ENCODE results near the gene CAPN1. TPM values are rescaled to one million over a fixed set of nuclear protein-coding genes. Genes with fewer than 3 reads are reported as not detected.
"Not testable (repeated sequence)": the region's sequence is repeated elsewhere in the genome, so short reads cannot be mapped to it uniquely, and the experiment has no call there.

Gene CAPN1
- total RNA-seq, 1 donor from 2014 or later: 235 TPM

DNA sequence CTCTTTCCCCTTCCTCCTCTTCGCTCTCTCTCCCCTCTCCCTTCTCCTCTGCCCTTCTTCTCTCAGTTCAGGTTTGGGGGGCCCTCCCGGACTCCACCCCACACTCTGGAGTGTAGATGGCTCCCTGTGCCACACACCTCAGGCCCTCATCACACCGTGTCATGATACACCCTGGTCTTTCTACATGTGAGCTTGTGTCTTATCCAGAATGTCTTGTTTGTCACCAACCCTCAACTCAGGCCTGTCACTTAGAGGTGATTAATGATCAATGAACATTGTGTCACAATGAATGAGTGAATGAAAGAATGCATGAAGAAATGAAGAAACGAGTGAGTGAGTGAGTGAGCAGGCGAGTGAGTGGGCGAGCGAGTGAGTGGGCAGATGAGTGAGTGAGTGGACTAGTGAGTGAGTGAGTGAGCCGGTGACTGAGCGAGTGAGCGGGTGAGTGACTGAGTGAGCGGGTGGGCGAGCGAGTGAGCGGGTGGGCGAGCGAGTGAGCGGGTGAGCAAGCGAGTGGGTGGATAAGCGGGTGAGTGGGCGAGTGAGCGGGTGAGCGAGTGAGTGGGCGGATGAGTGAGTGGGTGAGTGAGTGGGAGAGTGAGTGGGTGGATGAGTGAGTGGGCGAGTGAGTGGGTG lies 33.8 kb downstream of the CAPN1 start:
- no peak for DNase-seq (ENCODE audit: extremely low read depth, low read depth, low spot score)

DNA sequence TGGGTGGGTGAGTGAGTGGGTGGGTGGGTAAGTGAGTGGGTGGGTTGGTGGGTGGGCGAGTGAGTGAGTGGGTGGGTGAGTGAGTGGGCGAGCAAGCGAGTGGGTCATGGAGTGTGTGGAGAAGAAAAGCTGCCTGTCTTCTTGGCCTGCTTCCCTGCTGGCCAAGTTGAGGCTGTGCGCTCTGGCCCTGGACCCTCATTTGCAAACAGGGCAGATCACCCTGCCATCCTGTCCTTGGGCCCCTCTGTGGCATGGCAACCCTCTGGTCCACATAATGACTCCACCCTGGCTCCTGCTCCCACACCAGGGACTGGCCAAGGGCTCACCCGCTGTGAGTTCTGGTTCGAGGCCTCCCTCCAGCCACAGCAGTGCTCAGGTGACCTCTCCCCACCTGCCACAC lies 35.1 kb downstream of the CAPN1 start:
- no peak for DNase-seq (ENCODE audit: extremely low read depth, low read depth, low spot score)

DNA sequence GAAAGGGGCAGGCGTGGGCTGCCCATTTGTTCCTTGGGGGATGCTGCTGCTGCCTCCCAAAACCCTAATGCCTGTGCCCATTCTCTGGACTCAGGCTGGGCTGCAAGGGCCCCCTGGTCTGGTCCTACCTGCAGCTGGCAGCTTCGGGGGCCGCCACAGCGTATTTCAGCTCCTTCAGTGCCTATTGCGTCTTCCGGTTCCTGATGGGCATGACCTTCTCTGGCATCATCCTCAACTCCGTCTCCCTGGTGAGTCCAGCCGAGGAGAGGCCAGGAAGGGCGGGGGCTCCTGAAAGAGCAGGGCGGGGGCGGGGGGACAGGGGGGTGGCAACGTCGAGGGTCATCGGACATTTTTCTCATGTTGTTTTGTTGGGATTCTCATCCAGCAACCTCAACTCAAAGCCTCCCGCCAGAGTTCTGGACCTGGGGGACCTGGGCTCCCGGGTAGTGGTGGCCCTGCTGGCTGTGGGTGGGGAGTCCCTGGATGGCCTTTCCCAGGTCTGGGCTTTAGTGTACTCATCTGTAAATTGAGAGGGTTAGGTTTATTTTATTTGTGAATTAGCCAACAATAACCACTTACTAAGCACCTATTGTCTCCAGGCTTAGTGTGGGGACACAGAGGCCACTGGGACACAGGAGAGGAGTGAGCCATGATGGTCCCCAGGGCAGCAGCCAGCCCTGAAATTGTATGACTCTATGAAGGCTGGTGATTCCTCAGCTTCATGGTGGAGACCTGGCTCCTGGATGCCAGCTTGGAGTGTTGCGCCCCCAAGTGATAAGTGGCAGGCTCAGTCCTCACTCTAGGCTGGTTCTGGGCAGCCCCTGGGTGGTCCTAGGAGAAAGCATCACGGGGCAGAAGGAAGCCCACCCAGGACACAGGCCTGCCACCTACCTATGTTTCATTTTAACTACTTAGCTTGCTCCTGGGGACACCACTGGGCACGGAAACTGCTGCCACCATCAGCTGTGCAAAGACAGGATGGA lies 36.0 kb downstream of the CAPN1 start:
- DNase-seq (ENCODE audit: extremely low read depth, low read depth, low spot score): no peak

DNA sequence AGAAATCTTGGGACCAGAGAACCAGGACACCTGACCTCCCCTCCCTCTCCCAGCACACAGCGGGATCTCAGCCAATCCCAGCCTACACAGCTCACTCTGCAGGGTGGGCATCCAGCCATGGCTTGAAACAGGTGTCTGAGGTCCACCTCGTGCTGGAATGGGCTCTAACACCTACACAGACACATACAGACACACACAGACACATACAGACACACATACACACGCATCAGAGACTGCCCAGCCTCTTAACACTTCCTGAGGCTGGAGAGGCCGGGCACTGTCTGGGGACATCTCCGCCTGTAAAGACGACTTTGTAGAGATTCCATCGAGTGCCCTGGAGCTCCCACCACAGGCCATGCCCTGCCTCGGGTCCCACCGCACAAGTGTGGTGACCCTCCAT lies 36.7 kb downstream of the CAPN1 start:
- no peak for DNase-seq (ENCODE audit: extremely low read depth, low read depth, low spot score)

DNA sequence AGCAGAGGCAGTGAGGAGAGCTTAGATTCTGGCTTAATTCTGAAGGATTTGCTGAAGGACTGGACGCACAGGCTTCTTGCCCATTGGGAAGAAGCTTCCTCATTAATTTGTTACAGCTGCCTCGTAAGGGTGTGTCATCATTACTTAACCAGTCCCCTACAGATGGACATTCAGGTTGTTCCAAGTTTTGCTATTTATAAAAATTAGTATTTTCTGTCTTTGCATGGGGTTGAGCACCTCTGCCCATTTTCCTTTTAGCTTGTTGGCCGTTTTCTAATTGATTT lies 38.1 kb downstream of the CAPN1 start:
- DNase-seq (ENCODE audit: extremely low read depth, low read depth, low spot score): no peak

DNA sequence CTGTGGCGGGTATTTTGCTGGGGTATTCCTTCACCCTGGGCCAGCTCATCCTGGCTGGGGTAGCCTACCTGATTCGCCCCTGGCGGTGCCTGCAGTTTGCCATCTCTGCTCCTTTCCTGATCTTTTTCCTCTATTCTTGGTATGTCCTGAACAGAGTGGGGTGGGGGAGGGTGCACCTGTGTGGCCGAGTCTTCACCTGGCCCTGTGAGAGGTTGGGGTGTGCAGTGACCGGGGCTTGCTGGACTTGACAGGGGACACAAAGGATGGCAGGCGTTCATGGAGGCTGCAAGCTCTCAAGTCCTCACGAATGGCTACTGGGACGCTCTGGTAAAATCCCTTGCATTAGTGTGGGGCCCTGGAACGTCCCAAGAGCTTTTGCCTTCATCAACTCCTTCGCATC lies 39.3 kb downstream of the CAPN1 start:
- no peak for DNase-seq (ENCODE audit: extremely low read depth, low read depth, low spot score)

DNA sequence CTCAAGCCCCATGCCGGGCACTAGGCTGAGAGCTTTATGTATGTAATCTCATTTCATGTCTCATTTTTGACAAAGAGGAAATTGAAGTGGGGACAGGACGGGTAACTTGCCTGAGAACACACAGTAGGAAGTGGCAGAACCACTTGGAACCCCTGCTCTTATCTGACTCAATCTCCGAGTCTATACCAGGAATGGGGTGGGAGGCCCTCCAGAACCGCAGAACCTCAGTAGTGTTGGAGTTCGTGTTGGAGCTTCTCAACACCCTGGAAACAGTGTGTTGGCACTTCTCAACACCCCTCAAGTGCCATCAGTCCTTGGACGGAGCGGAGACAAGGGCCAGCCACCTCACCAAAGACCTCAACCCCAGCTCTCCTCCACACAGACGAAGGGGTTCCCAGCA lies 41.3 kb downstream of the CAPN1 start:
- DNase-seq (ENCODE audit: extremely low read depth, low read depth, low spot score): no peak

DNA sequence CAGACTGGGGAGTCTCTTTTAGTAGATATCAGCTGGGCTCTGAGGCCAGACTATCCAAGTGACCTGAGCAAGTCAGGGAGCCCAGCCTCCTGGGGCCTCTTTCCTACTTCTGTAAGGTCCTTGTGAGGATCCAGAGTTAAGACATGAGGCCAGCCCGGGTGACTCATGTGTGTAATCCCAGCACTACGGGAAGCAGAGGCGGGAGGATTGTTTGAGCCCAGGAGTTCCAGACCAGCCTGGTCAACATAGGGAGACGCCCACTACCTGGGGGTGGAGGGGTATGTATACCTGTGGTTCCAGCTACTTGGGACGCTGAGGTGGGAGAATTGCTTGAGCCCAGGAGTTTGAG lies 43.2 kb downstream of the CAPN1 start:
- DNase-seq (ENCODE audit: extremely low read depth, low read depth, low spot score): no peak

DNA sequence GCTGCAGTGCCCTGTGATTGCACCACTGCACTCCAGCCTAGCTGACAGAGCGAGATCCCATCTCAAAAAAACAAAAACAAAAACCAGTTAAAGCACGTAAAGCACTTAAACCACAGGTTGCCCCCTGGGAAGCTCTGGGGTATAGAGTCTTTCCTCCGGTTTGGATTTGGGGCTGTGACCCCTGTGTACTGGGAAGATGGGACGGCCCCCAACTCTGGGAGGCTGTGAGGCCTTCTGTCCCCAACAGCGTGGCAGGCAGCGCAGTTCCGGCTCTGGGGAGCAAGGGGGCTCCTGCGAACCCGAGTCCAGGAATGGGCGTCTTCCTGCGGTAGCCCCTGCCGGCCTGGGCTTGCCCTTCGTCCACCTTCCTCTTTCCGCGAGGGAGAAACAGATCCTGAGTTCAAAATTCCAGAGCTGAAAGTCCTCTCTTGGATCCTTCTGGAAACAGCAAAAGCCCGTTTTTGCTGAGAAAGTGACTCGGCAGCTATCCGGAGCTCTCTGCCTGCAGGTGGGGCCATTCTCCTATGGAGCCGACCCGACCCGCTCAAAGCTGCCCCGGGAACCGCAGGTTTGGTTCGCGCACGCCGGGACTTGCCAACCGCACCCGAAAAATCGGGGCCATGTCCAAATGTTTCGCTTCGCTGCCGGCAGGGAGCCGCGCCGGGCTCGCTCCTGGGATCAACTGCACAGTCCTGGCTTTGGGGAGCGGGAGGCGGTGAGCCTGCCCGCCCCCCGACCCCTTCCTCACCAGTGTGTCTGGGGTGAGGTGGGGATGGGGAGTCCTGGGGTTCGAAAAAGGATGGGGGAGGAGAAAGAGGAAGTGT lies 43.8 kb downstream of the CAPN1 start:
- no peak for DNase-seq (ENCODE audit: extremely low read depth, low read depth, low spot score)

DNA sequence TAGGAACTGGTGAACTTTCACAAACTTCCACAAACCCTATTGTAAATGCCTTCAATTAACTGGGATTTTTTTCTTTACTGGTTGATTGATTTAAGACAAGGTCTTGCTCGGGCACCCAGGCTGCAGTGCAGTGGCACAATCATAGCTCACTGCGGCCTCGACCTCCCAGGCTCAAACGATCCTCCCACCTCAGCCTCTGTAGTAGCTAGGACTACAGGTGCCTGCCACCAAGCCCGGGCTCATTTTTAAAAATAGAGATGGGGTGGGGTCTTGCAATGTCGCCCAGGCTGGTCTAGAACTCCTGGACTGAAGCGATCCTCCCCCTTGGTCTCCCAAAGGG lies 44.3 kb downstream of the CAPN1 start:
- DNase-seq (ENCODE audit: extremely low read depth, low read depth, low spot score): no peak

DNA sequence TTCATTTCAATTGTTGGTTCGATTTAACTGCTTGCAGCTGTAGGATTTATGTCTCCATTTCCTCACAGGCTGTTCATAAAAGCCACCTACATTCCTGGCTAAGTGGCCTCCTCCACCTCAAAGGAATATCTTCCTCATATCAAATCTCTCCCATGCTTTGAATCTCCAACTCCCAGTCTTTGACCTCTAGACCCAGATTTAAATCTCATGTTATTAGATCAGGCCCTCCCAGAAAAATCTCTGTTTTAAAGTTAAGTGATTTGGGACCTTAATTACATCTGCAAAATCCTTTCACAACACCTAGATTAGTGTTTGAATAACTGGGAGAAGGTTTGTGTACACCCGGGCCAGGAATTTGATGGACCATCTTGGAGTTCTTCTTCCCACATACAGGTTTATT lies 46.2 kb downstream of the CAPN1 start:
- no peak for DNase-seq (ENCODE audit: extremely low read depth, low read depth, low spot score)

DNA sequence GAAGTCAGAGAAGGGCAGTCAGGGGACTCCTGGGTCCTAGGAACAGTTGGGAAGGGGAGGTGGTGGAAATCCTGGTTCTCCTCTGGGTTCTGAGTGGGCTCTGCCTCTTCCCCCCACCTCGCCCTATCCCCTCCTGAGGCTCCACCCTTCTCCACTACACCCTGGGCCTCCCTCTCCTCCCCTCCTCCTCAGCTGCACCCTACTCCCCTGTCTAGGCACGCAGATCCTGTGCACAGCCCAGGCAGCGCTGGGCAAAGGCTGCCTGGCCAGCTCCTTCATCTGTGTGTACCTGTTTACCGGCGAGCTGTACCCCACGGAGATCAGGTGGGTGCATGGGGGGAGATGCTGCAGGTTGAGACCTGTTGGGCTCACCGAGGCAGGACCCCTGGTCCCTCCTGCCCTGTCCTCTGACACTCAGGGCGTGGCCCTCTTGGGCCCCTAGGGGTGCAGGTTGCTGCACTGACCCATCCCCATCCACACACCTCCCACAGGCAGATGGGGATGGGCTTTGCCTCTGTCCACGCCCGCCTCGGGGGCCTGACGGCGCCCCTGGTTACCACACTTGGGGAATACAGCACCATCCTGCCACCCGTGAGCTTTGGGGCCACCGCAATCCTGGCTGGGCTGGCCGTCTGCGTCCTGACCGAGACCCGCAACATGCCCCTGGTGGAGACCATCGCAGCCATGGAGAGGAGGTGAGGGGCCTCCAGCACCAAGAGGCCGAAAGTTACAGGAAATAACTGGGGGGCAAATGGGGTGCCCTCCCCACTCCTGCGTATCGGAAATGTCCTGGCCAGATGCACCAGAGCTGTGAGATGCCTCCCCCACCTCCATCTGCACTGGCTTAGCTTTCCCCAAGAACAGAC lies 54.7 kb downstream of the CAPN1 start:
- DNase-seq (ENCODE audit: extremely low read depth, low read depth, low spot score): no peak

DNA sequence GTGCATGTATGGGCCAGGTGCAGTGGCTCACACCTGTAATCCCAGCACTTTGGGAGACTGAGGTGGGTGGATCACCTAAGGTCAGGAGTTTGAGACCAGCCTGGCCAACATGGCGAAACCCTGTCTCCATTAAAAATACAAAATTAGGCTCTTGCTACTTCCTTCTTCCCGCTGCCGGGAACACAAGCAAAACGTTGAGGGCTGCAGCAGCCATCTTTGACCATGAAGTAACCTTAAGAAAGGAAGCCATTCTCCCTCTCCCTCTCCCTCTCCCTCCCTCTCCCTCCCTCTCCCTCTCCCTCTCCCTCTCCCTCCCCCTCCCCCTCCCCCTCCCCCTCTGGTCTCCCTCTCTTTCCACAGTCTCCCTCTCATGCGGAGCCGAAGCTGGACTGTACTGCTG lies 56.6 kb downstream of the CAPN1 start:
- DNase-seq (ENCODE audit: extremely low read depth, low read depth, low spot score): not testable (repeated sequence)

DNA sequence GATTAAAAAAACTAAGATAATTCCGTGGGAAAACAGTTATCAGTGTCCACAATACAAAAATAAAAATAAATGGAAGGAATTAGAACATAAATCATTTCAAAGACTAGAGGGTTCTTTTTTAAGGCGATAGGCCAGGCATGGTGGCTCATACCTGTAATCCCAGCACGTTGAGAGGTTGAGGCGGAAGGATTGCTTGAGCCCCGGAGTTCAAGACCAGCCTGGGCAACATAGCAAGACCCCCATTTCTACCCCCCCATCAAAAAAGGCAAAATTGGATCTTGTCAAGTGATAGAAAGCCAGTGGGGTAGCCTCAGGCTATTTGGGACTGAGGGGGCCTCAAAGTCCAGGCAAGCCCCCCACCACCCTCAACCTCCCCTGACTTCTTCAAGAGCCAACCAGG lies 59.4 kb downstream of the CAPN1 start:
- DNase-seq (ENCODE audit: extremely low read depth, low read depth, low spot score): no peak

DNA sequence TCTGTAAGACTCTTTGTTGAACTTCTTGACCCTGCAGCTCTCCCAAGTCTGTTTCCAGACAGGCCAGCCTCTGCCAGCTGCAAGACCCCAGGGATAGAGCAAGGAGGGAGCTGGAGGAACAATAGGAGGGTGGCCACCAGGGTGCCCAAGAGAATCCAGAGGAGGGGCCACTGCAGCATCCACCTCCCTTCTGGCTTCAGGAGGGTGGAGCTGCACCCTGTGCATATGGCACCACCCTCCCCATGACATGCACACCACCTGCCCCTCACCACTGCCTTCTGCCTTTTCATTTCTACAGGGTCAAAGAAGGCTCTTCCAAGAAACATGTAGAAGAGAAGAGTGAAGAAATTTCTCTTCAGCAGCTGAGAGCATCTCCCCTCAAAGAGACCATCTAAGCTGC lies 60.0 kb downstream of the CAPN1 start:
- no peak for DNase-seq (ENCODE audit: extremely low read depth, low read depth, low spot score)

DNA sequence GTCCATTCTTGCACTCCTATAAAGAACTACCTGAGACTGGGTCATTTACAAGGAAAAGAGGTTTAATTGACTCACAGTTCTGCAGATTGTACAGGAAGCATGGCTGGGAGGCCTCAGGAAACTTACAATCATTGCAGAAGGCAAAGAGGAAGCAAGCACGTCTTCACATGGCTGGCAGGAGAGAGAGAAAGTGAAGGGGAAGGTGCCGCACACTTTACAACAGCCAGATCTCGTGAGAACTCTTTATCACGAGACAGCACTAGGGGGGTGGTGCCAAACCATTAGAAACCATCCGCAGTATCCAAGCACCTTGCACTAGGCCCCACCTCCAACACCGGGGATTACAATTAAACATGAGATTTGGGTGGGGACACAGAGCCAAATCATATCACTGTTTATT lies 60.7 kb downstream of the CAPN1 start:
- DNase-seq (ENCODE audit: extremely low read depth, low read depth, low spot score): no peak

DNA sequence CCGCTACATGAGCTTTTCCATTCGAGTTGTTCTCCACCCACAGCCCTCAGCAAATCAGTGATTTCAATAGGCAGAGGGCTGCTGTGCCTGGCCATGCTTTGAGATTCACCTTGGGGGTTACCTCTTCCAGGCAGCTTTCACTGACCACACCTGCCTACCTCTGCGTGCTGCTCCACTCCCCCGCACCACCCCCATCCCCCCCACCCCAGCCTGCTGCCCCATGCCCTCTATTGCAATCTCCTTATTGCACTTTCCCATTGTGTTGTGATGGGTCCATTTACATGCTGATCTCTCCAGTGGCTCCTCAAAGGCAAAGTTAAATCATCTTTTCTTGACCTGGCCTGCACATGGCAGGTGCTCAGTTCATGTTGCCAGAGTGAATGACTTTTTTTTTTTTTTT lies 62.1 kb downstream of the CAPN1 start:
- no peak for DNase-seq (ENCODE audit: extremely low read depth, low read depth, low spot score)

DNA sequence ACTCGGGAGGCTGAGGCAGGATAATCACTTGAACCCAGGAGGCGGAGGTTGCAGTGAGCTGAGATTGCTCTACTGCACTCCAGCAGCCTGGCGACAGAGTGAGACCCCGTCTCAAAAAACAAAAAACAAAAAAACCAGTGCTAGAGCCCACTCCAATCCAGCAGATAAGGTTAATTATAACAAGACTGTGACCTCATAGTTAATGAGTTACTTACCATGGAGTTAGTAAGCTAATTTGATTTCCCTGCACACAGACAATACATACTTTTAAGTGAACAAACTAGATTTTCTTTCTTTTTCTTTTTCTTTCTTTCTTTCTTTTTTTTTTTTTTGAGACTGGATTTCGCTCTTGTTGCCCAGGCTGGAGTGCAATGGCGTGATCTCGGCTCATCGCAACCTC lies 63.3 kb downstream of the CAPN1 start:
- DNase-seq (ENCODE audit: extremely low read depth, low read depth, low spot score): not testable (repeated sequence)

DNA sequence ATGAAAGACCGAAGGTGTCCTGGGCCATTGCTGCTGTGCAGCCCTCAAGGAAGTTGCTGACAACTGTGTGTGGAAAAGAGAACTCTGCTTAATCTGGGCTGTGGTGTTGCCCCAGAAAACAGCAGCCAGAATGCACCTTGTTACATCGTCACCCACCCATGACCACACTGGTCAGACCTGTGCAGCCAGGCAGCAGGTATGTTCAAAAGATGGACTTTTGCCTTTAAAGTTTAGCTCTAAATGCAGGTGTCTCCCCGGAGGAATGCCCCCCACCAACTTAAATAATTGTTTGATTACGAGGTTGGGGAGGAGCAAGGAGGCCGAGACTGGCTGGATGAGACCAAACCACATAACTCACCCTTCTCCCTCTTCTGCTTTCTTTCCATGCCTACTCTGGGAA lies 64.8 kb downstream of the CAPN1 start:
- no peak for DNase-seq (ENCODE audit: extremely low read depth, low read depth, low spot score)

DNA sequence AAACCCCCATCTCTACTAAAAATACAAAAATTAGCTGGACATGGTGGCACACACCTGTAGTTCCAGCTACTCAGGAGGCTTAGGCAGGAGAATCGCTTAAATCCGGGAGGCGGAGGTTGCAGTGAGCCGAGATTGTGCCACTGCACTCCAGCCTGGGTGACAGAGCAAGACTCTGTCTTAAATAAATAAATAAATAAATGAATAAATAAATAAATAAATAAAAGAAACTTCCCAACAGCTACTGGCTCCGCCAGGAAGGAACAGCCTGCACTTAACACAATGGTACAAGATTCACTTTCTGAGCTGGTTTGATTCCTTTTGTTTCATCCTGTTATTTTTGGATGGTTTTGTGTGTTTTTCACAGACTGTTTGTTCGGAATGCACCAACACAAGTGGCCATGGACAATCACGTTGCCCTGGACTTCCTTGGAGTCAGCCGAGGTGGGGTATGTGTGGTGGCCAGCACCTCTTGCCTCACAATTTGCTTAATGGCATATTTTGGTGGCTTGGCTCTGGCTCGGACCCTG lies 66.5 kb downstream of the CAPN1 start:
- not testable (repeated sequence) for DNase-seq (ENCODE audit: extremely low read depth, low read depth, low spot score)

DNA sequence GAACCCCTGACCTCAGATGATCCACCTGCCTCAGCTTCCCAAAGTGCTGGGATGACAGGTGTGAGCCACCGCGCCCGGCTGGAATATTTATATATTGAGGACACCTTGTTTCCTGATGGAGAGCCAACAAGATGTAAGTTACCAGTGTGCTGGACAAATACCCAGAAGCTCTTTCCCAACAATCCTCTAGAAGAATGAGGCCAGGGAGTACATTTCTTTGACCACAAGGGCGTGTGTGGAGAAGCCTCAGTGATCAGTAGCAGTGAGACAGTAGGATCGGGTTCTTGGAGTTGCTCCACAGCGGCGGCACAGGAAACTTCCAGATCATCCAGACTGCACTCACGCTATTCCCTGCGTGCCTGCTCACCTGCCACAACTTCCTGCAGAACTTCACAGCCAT lies 69.7 kb downstream of the CAPN1 start:
- no peak for DNase-seq (ENCODE audit: extremely low read depth, low read depth, low spot score)

Data from glomerular endothelial cell (primary cell).